ENCODE data around the gene SLC8A2.
"Not testable (repeated sequence)": the region's sequence is repeated elsewhere in the genome, so short reads cannot be mapped to it uniquely, and the experiment has no call there.

The SLC8A2 gene

GRCh38 chr19:47408156-47408938, 63.3 kb downstream of the SLC8A2 start:
- no peak for DNase-seq (ENCODE audit: low spot score)

DNA sequence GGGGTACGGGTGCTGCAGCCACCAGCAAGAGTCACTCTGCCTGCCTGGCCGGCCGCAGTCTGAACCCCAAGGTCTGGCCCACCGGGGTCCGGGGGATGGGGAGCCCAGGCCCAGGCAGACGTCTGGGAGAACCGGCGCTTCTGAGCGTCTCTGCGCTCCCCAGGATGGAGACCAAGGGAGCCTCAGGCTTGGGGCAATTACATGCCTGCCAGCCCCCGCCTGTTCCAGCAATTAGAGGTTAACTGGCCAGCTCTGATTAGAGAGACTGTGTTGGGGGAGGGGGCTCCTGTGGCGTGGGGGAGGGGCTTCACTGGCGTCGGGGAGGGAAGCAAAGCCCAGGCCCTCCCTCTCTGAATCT, 64.3 kb downstream of the SLC8A2 start:
- no peak for DNase-seq (ENCODE audit: low spot score)

DNA sequence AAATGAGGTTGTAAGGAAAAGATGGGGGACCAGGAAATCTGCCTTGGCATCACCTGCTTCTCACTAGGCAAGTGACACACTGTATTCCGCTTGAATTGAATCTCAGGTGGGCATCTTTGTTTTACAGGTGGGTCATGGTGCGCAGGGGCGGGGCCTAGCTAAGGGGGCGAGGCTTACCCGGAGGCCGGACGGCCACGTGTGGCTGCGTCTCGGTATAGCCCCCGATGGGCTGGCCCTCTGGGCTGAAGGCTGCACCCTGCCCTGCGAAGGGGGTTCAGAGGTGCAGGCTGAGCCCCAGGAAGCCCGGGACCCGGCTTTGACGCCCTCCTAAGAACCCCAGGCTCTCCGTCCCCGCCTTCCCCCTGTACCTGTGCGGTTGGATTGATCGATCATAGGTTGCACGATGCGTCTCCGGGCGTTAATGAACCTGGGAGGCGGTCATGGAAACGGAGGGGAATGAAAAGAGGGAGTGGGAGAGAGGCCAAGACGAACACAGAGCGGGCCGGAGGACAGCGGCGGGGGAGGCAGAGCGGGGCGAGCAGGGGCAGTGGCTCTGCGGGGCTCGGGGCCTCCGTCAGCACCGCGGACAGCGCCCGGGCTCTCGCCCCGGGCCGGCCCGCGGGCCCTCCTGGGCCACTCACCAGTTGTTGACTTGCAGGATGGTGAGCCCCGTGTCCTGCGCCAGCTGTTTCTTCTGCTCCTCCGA, 64.8 kb downstream of the SLC8A2 start:
- DNase-seq (ENCODE audit: low spot score): no peak

- DNase-seq (ENCODE audit: low spot score): no peak
Observed at GRCh38 chr19:47405854-47406417, 65.8 kb downstream of the SLC8A2 start.

GRCh38 chr19:47405197-47405550, 66.5 kb downstream of the SLC8A2 start:
- DNase-seq (ENCODE audit: low spot score): no peak

DNA sequence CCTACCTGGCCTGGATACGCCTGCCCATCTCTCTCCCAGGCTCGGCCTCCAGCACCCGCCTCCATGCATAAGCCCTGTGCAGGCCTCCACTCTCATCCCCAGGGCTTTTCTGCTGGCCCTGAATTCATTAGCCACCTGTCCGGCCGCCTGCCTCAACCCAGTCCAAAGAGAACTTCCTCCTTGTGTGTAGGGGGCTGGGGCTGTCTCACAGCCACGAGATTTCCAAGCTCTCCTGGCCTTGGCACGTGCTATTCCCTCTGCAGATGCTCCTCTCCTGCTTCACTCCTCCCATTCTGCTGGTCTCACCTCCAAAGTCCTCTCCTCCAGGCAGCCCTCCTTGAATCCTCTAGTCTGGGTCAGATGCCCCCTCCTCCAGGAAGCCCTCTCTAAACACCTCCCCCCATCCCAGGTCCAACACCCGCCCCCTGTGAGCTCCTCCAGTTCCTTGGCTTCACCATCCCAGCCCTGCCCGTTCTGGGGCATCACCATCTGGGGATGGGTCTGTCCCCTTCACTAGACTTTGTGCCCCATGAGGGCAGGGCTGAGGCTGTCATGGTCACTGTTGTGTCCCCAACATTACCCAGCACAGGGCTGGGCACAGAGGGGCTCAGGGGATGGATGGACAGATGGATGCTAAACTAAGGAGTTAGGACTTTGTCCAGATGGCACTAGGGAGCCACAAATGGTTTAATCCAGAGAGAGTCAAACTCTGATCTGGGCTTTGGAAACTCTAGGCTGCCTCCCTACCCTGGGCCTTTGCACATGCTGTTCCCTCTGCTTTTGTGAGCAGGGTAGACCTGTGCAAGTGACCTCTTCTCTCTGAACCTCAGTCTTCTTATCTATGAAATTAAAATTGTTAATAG, 67.1 kb downstream of the SLC8A2 start:
- no peak for DNase-seq (ENCODE audit: low spot score)

GRCh38 chr19:47402504-47402903, 69.2 kb downstream of the SLC8A2 start:
- no peak for DNase-seq (ENCODE audit: low spot score)

GRCh38 chr19:47398707-47399597, 72.7 kb downstream of the SLC8A2 start:
- DNase-seq (ENCODE audit: low spot score): no peak

DNA sequence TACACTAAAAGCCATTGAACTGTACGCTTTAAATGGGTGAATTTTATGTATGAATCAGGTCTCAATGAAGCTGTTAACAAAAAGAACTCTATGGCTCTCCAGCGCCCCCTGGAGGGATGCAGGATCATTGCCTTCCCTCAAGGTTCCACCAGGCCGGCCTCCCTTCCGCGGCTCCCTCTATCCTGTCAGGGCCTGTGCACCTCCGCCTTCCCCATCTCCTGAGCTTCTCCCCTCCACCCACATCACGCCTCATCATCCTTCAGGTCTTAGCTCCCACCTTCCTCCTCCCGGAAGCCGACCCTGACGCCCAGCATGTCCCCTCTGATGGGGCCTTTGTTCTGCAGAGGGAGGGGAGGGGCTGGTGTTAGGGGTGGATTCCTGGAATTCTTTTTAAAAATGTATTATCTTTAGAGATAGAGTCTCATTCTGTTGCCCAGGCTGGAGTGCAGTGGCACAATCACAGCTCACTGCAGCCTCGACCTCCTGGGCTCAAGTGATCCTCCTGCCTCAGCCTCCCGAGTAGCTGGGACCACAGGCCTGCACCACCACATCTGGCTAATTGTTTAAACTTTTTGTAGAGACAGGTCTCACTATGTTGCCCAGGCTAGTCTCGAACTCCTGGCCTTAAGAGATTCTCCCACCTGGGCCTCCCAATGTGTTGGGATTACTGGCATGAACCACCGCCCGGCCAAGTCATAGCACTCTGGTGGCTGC, 80.0 kb downstream of the SLC8A2 start:
- DNase-seq (ENCODE audit: low spot score): peak; percentile 70

DNA sequence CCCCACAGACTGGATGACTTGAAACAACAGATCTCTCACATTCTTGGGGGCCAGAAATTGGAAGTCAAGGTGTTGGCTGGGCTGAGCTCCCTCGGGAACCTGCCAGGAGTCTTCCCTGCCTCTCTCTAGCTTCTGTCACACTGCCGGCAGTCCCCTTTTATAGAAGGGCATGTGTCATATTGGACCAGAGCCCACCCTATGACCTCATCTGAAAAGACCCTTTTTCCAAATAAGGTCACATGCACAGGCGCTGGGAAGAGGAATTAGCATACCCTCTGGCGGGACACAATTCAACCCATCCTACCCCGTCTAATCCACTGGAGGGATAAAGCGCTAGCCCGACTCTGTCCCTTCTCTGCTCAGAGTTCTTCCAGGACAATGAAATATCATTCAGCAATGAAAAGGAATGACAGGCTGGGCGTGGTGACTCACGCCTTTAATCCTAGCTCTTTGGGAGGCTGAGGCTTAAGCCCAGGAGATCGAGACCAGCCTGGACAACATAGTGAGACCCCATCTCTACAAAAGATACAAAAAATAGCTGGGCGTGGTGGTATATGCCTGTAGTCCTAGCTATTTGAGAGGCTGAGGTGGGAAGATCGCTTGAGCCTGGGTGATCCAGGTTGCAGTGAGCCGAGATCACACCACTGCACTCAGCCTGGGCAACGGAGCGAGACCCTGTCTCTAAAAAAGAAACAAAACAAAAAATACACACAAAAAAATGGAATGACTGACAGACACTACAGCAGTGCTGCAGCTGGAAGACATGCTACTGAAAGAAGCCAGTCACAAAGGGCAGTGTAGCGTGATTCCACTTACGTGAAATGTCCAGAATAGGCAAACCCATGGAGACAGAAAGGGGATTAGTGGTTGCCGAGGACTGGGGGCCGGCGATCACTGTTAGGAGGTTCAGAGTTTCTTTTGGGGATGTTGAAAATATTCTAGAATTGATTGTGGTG, 80.9 kb downstream of the SLC8A2 start:
- no peak for DNase-seq (ENCODE audit: low spot score)

DNA sequence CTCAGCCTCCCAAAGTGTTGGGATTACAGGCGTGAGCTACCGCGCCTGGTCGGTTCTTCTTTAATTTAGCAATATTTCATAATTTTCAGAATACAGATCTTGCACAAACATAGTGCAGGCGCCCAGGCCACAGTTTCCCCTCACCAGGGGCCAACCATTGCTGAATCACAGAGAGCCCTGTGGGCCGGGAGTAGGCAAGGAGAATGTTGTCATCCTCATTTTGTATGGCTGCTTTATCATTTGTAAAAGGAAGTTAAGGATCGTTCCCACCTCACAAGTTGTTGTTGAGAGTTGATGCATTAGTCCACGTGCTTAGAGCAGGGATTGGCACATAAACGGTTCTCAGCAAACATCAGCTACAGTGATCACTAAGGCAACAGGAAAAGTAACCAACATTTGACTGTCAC, 82.5 kb downstream of the SLC8A2 start:
- DNase-seq (ENCODE audit: low spot score): no peak

GRCh38 chr19:47388721-47389120, 83.0 kb downstream of the SLC8A2 start:
- not testable (repeated sequence) for DNase-seq (ENCODE audit: low spot score)

GRCh38 chr19:47387623-47388022, 84.1 kb downstream of the SLC8A2 start:
- DNase-seq (ENCODE audit: low spot score): not testable (repeated sequence)

DNA sequence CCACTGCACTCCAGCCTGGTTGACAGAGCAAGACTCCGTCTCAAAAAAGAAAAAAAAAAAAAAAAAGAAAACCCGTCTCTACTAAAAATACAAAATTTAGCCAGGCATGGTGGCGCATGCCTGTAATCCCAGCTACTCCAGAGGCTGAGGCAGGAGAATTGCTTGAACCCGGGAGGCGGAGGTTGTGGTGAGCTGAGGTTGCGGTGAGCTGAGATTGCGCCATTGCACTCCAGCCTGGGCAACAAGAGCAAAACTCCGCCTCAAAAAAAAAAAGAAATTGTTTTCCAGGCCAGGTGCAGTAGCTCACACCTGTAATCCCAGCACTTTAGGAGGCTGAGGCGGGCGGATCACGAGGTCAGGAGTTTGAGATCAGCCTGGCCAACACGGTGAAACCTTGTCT, 85.1 kb downstream of the SLC8A2 start:
- not testable (repeated sequence) for DNase-seq (ENCODE audit: low spot score)

- not testable (repeated sequence) for DNase-seq (ENCODE audit: low spot score)
Observed at GRCh38 chr19:47384533-47384932, 87.2 kb downstream of the SLC8A2 start.

DNA sequence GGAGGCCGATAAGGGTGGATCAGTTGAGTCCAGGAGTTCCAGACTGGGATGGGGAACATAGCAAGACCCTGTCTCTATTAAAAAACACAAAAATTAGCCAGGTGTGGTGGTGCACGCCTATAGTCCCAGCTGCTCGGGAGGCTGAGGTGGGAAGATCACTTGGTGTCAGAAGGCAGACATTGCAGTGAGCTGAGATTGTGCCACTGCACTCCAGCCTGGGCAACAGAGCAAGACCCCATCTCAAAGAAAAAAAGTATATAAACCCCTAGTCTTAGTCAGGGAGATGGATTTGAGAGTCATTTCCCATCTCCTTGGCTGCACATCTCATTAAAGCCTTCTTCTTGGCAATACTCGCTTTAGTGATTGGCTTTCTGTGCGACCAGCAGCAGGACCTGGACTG, 87.8 kb downstream of the SLC8A2 start:
- not testable (repeated sequence) for DNase-seq (ENCODE audit: low spot score)

- no peak for DNase-seq (ENCODE audit: low spot score)
Observed at GRCh38 chr19:47381653-47382279, 89.9 kb downstream of the SLC8A2 start.

DNA sequence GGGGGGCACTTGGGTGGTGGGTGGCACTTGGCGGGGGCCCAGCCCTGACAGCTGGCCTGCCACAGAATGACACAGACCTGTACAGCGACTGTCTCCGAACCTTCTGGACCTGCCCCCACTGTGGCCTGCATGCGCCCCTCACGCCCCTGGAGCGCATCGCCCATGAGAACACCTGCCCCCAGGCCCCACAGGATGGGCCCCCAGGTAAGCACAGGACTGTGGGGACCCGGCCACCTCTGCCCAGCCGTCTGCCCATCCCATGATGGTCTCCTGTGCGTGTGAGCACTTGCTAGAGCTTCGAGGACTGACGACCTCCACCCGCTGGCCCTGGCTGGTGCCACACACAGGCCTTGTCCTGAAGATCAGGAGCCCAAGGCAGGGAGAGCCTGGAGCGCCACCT, 90.6 kb downstream of the SLC8A2 start:
- no peak for DNase-seq (ENCODE audit: low spot score)

GRCh38 chr19:47380559-47380958, 91.1 kb downstream of the SLC8A2 start:
- DNase-seq (ENCODE audit: low spot score): no peak
